Body of pancreas (tissue), 4 donors: ENCODE results near the gene PPP6R1. TPM values are rescaled to one million over a fixed set of nuclear protein-coding genes. Genes with fewer than 3 reads are reported as not detected.

Experiments used
- ATAC-seq: fragments of 150-250 bp; one replicate; pipeline ENCODE4 v1.9.1; 2016
- DNase-seq, 4 donors: peaks; one replicate each; pipeline ENCODE4 v3.0.0-alpha.2; 2019
- H3K27ac ChIP-seq, 4 donors: fragments of 200-600 bp; sonication (generic); 1 replicate in 3 of 4; 2 replicates in 1 of 4; pipeline versions ENCODE4 v1.5.1 to v1.6.1; 2016 to 2019; ENCODE audit warnings: mild to moderate bottlenecking in 1 of 4, mixed read lengths in 1 of 4, moderate library complexity in 1 of 4
- H3K27me3 ChIP-seq, 2 donors: fragments of 200-600 bp; sonication (generic); one replicate each; pipeline ENCODE4 v1.6.0; 2016; ENCODE audit warnings: mild to moderate bottlenecking in 1 of 2
- H3K36me3 ChIP-seq, 2 donors: fragments of 200-600 bp; sonication (generic); replicated peaks in 1 of 2; 2 replicates each; pipeline ENCODE4 v1.5.1; 2016; ENCODE audit warnings: low read depth in 2 of 2; ENCODE audit not compliant: insufficient read depth in 1 of 2
- H3K4me1 ChIP-seq: fragments of 200-600 bp; sonication (generic); one replicate; pipeline ENCODE4 v1.6.0; 2016
- H3K4me3 ChIP-seq, 2 donors: fragments of 200-600 bp; sonication (generic); 1 replicate in 1 of 2; 2 replicates in 1 of 2; pipeline ENCODE4 v1.5.1; 2016 to 2019
- H3K9me3 ChIP-seq, 3 donors: fragments of 200-600 bp; sonication (generic); 1 replicate in 2 of 3; 2 replicates in 1 of 3; pipeline ENCODE4 v1.5.1; 2016
- CTCF ChIP-seq, 7 experiments: fragments of 450-650 bp in 4 of 7; fragments of 200-600 bp in 3 of 7; sonication (generic) in 3 of 7; IDR thresholded peaks; one replicate each; pipeline ENCODE4 v1.5.1; 2016 to 2019; ENCODE audit warnings: antibody characterized with exemption in 7 of 7
- POLR2A ChIP-seq, 3 donors: fragments of 450-650 bp; IDR thresholded peaks; one replicate each; pipeline ENCODE4 v1.6.1; 2016; ENCODE audit warnings: antibody characterized with exemption in 3 of 3, mild to moderate bottlenecking in 2 of 3
- WGBS, 2 donors: methylation state at CpG; one replicate each; pipeline ENCODE4 v1.1.5; 2017; 5-methylcytosine and 5-hydroxymethylcytosine counted together
- intact Hi-C: fragments of 100-400 bp; cut with DNase I; formaldehyde crosslinking; loops from one replicate; pipeline ENCODE4 v1.15.1; 2023
- total RNA-seq, 2 donors: library from RNA; depleted of rRNA; stranded (reverse); fragments of >200 nt; gene quantifications; one replicate each; pipeline ENCODE4 v1.1.0, GENCODE V29; 2016

Gene PPP6R1
- total RNA-seq, 2 donors from 2014 or later, result 19.2 to 20.8 TPM

GRCh38 chr19:55245236-55245904 is 13.4 kb downstream of the PPP6R1 start:
- intact Hi-C loops, result no loop called here
- Histone ChIP-seq H3K27me3 (no peaks in the 10 kb centered on the region), H3K9me3 (no peaks in the 10 kb centered on the region), H3K4me3 (no peak overlapping the region), H3K36me3 (peaks cover 23 to 29% of the 10 kb centered on the region in 2 donors), H3K27ac (no peak overlapping the region), H3K4me1 (no peaks in the 10 kb centered on the region)
- TF ChIP-seq CTCF (IDR thresholded peaks at IDR 0.05), result no peak
- no peak for TF ChIP-seq POLR2A (IDR thresholded peaks at IDR 0.05)
- ATAC-seq, result no peak
- 71 to 93% methylated on average over 1 to 18 of the region's 23 CpGs for WGBS, 2 donors
- DNase-seq, result no peak

GRCh38 chr19:55244004-55244680 is 14.7 kb downstream of the PPP6R1 start:
- ATAC-seq, result no peak
- WGBS, 2 donors, result 87 to 91% methylated on average over 12 of the region's 12 CpGs
- TF ChIP-seq POLR2A (IDR thresholded peaks at IDR 0.05) (no peak), CTCF (IDR thresholded peaks at IDR 0.05) (no peak)
- H3K27me3 ChIP-seq, result no peaks in the 10 kb centered on the region
- intact Hi-C loops, result no loop called here
- no peak overlapping the region for H3K4me3 ChIP-seq
- H3K27ac ChIP-seq, result no peak overlapping the region
- no peaks in the 10 kb centered on the region for H3K4me1 ChIP-seq
- no peaks in the 10 kb centered on the region for H3K9me3 ChIP-seq
- H3K36me3 ChIP-seq, result peaks cover 28 to 39% of the 10 kb centered on the region in 2 donors
- peak in 1 of 4 donors; percentile 2 for DNase-seq

GRCh38 chr19:55242517-55242916 is 16.3 kb downstream of the PPP6R1 start:
- intact Hi-C loops, result no loop called here
- WGBS, 2 donors, result 69 to 88% methylated on average over 7 of the region's 7 CpGs
- Histone ChIP-seq H3K9me3 (no peaks in the 10 kb centered on the region), H3K4me3 (no peak overlapping the region), H3K36me3 (peaks cover 34 to 45% of the 10 kb centered on the region in 2 donors), H3K4me1 (no peaks in the 10 kb centered on the region), H3K27me3 (no peaks in the 10 kb centered on the region), H3K27ac (no peak overlapping the region)
- DNase-seq (no peak), ATAC-seq (no peak)
- TF ChIP-seq POLR2A (IDR thresholded peaks at IDR 0.05), result no peak
- TF ChIP-seq CTCF (IDR thresholded peaks at IDR 0.05), result no peak

- Histone ChIP-seq H3K27ac (no peak overlapping the region), H3K36me3 (peaks cover 34 to 49% of the 10 kb centered on the region in 2 donors), H3K4me1 (no peaks in the 10 kb centered on the region), H3K4me3 (no peak overlapping the region), H3K27me3 (no peaks in the 10 kb centered on the region), H3K9me3 (no peaks in the 10 kb centered on the region)
- intact Hi-C loops, result no loop called here
- WGBS, 2 donors, result 88 to 94% methylated on average over 14 to 16 of the region's 16 CpGs
- DNase-seq (no peak), ATAC-seq (no peak)
- TF ChIP-seq CTCF (IDR thresholded peaks at IDR 0.05), result no peak
- no peak for TF ChIP-seq POLR2A (IDR thresholded peaks at IDR 0.05)
Measured at GRCh38 chr19:55241935-55242464, 16.8 kb downstream of the PPP6R1 start.
